ENCODE data around the gene RDH13.

RDH13 gene

GRCh38 chr19:55048446-55048845, 14.5 kb downstream of the RDH13 start:
- TF ChIP-seq GATA2 (IDR thresholded peaks at IDR 0.05; ENCODE audit: low read depth, low read length) (no peak), GATA3 (IDR thresholded peaks at IDR 0.05; ENCODE audit: low read depth, low read length) (no peak)

DNA sequence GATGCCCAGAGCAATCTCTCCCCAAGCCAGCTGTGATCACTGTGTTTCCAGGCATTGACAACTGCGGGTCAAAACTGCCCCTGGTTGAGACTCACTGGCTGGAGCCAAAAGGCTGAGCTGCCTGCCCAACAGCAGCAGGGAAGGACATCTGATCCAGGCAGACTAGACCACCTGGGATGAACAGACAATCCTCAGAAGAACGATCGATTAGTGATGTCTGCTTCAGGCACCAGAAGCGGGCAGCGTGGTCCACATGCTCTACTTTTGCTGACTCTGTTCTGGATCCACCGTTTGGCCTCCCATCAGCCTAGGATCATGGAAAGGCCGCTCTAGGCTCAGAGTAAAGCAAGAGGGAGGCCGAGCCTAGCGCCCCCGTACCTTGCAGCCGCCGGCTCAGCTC, 15.0 kb downstream of the RDH13 start:
- TF ChIP-seq GATA3 (IDR thresholded peaks at IDR 0.05; ENCODE audit: low read depth, low read length) = no peak
- TF ChIP-seq GATA2 (IDR thresholded peaks at IDR 0.05; ENCODE audit: low read depth, low read length) = no peak

GRCh38 chr19:55046975-55047622, 15.8 kb downstream of the RDH13 start:
- TF ChIP-seq GATA2 (IDR thresholded peaks at IDR 0.05; ENCODE audit: low read depth, low read length) (no peak), GATA3 (IDR thresholded peaks at IDR 0.05; ENCODE audit: low read depth, low read length) (no peak)

DNA sequence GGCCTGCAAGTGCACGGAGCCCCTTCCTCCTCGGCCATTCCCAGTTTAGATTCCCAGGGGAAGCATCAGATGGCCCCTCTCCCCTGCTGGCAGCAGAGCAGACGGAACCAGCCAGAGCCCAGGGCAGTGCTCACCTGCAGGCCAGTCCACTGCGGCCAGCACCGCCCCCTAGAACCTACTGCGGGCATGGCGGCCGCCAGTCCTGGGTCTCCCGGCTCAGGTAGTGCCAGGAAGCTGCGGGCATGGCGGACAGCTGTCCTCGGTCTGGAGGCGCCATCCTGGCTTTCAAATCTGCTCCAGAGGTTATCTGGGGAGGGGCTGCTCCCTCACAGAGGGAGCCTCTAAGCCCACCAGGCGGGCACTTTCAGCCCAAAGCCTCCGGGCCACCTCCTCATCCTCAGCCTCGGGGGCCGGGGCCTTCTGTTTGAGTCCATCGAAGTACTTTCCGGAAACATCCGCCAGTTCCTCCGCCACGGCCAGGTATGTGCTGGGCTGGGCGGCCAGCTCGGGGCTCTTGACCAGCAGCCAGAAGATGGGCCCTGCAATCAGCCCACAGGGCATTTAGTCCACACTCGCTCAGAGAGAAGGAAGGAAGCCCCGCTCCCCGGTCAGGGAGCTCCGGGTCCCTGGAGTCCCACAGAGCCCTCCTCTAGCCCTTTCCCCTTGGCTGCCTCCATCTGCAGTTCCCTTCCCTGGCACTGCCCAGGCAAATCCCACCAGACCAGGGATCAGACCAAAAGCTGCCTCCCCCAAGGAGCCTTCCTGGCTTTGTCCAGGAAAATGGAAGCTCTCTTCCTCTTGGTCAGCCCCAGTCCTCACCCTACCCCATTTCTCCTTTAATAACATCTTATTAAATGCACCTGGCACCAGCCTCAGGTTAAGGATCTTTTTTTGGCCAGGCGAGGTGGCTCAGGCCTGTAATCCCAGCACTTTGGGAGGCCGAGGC, 17.9 kb downstream of the RDH13 start:
- no peak for TF ChIP-seq GATA3 (IDR thresholded peaks at IDR 0.05; ENCODE audit: low read depth, low read length)
- TF ChIP-seq GATA2 (IDR thresholded peaks at IDR 0.05; ENCODE audit: low read depth, low read length) = no peak

GRCh38 chr19:55044286-55044685, 18.7 kb downstream of the RDH13 start:
- TF ChIP-seq GATA3 (IDR thresholded peaks at IDR 0.05; ENCODE audit: low read depth, low read length) (no peak), GATA2 (IDR thresholded peaks at IDR 0.05; ENCODE audit: low read depth, low read length) (no peak)

DNA sequence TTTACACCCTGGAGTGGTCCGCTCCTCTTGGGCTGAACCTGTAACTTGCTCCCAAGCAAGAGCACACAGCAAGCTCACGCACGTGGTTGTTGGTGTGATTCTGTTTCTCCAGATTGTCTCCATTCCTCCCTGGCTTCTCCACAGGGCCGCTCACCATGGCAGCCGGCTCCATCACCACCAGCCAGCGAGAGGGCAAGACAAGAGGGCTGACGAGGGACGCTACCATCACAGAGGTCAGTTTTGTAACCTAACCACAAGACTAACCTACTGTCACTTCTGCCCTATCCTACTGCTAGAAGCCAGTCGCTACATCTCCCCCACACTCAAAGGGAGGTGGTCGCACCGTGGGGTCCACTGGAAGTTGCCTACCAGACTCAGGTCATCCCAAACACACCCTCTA, 20.3 kb downstream of the RDH13 start:
- no peak for TF ChIP-seq GATA3 (IDR thresholded peaks at IDR 0.05; ENCODE audit: low read depth, low read length)
- TF ChIP-seq GATA2 (IDR thresholded peaks at IDR 0.05; ENCODE audit: low read depth, low read length) = no peak

DNA sequence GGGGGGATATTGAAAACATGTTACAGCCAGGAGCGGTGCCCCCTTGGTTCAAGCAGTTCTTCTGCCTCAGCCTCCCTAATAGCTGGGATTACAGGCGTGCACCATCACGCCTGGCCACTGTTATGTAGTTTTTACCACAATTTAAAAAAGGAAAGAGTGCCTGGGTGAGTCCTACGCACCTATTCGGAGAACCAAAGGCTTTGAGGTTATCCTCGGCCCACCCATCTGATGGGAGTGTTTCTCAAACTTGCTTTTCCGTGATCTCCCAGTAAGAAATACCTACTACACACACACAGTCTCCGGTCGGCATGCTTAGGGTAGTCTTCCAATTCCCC, 20.6 kb downstream of the RDH13 start:
- TF ChIP-seq GATA2 (IDR thresholded peaks at IDR 0.05; ENCODE audit: low read depth, low read length) (no peak), GATA3 (IDR thresholded peaks at IDR 0.05; ENCODE audit: low read depth, low read length) (no peak)

DNA sequence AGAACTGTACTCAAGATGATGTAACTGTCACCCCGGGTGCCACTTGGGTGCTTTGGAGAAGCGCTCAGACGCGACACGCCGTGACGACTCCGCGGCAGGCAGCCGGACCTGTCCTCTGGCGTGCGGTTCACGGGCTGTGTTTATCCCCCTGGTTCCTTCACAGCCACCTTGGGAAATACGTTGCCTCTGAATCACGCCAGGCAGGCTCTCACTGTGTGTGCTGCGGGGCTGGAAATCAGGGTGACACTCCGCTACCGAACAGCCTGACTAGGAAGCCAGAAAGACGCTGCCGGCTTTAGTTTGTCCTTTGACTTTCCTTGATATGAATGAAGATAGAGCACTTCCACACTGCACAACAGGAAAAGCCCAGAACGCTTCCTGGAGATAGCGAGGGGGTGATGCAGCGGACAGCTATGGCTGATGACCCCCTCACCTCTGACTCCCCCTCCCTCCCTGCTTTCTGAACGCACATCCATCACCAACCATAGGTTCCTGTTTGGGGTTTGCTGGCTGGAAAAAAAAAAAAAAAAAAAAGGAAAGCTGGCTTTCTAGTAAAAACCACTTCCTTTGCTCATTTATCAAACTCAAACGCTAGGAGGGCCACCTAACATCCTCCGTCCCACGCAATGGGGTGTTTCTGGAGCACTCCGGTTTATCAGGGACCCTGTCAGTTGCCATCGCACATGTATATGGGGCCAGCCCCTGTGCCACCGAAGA, 21.2 kb downstream of the RDH13 start:
- no peak for TF ChIP-seq GATA3 (IDR thresholded peaks at IDR 0.05; ENCODE audit: low read depth, low read length)
- TF ChIP-seq GATA2 (IDR thresholded peaks at IDR 0.05; ENCODE audit: low read depth, low read length) = no peak

GRCh38 chr19:55041244-55041626, 21.7 kb downstream of the RDH13 start:
- TF ChIP-seq GATA2 (IDR thresholded peaks at IDR 0.05; ENCODE audit: low read depth, low read length) (no peak), GATA3 (IDR thresholded peaks at IDR 0.05; ENCODE audit: low read depth, low read length) (no peak)

GRCh38 chr19:55036058-55036457, 26.9 kb downstream of the RDH13 start:
- TF ChIP-seq GATA2 (IDR thresholded peaks at IDR 0.05; ENCODE audit: low read depth, low read length) (no peak), GATA3 (IDR thresholded peaks at IDR 0.05; ENCODE audit: low read depth, low read length) (no peak)

GRCh38 chr19:55034751-55035150, 28.2 kb downstream of the RDH13 start:
- TF ChIP-seq GATA2 (IDR thresholded peaks at IDR 0.05; ENCODE audit: low read depth, low read length) (no peak), GATA3 (IDR thresholded peaks at IDR 0.05; ENCODE audit: low read depth, low read length) (no peak)

- TF ChIP-seq GATA3 (IDR thresholded peaks at IDR 0.05; ENCODE audit: low read depth, low read length) (no peak), GATA2 (IDR thresholded peaks at IDR 0.05; ENCODE audit: low read depth, low read length) (no peak)
Observed at GRCh38 chr19:55032170-55032800, 30.7 kb downstream of the RDH13 start.

- TF ChIP-seq GATA2 (IDR thresholded peaks at IDR 0.05; ENCODE audit: low read depth, low read length) (no peak), GATA3 (IDR thresholded peaks at IDR 0.05; ENCODE audit: low read depth, low read length) (no peak)
Observed at GRCh38 chr19:55031178-55031577, 31.8 kb downstream of the RDH13 start.

DNA sequence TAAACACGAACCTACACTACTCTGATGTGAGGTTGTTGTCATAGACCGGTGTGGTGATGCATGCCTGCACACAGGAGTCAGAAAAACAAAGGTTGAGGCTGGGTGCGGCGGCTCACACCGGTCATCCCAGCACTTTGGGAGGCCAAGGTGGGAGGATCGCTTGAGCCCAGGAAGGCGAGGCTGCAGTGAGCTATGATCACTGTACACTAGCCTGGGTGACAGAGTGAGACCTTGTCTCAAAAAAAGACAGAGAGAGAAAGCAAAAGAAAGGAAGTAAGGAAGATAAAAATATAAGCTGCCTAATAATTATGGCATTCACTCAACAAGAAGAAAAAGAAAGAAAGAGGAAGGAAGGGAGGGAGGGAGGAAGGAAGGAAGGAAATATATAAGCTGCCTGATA, 34.2 kb downstream of the RDH13 start:
- TF ChIP-seq GATA2 (IDR thresholded peaks at IDR 0.05; ENCODE audit: low read depth, low read length) = no peak
- TF ChIP-seq GATA3 (IDR thresholded peaks at IDR 0.05; ENCODE audit: low read depth, low read length) = no peak
